GM23338 (cell line): ENCODE data around the gene KIAA1549. TPM values are rescaled to one million over a fixed set of nuclear protein-coding genes. Genes with fewer than 3 reads are reported as not detected.
A peak's percentile ranks its signal among the peaks of the same experiment; 100 is the strongest.

Source experiments
- ATAC-seq: fragments of 200-7000 bp; cut with Tn5 transposase; 3 replicates; pipeline ENCODE4 v1.9.1; 2020
- DNase-seq: peaks from one replicate; pipeline ENCODE4 v3.0.0-alpha.2; 2015; ENCODE audit warnings: low spot score
- H2AFZ ChIP-seq: fragments of 200-600 bp; sonication (generic); 2 replicates; pipeline ENCODE4 v1.8.0; 2016; ENCODE audit warnings: antibody characterized with exemption, mild to moderate bottlenecking, moderate library complexity
- H3F3A ChIP-seq: fragments of 200-600 bp; sonication (generic); replicated peaks from 2 replicates; pipeline ENCODE4 v1.8.0; 2017; ENCODE audit warnings: antibody characterized with exemption, mixed run types, low read depth
- H3K27ac ChIP-seq: fragments of 200-600 bp; sonication (generic); 2 replicates; pipeline ENCODE4 v1.6.1; 2016; ENCODE audit warnings: low read depth
- H3K27me3 ChIP-seq: fragments of 200-600 bp; sonication (generic); 2 replicates; pipeline ENCODE4 v1.8.0; 2016; ENCODE audit warnings: mild to moderate bottlenecking, mixed run types, moderate library complexity; ENCODE audit not compliant: insufficient read depth
- H3K36me3 ChIP-seq: fragments of 200-600 bp; sonication (generic); 2 replicates; pipeline ENCODE4 v1.8.0; 2016; ENCODE audit warnings: mild to moderate bottlenecking; ENCODE audit not compliant: insufficient read depth
- H3K4me1 ChIP-seq: fragments of 200-600 bp; sonication (generic); 2 replicates; pipeline ENCODE4 v1.8.0; 2016; ENCODE audit warnings: mild to moderate bottlenecking, moderate library complexity; ENCODE audit not compliant: insufficient read depth
- H3K4me2 ChIP-seq: fragments of 200-600 bp; sonication (generic); 2 replicates; pipeline ENCODE4 v1.7.1; 2017; ENCODE audit warnings: mixed run types
- H3K4me3 ChIP-seq: fragments of 200-600 bp; sonication (generic); 2 replicates; pipeline ENCODE4 v1.6.1; 2016; ENCODE audit warnings: mixed run types
- H3K79me2 ChIP-seq: fragments of 200-600 bp; sonication (generic); replicated peaks from 2 replicates; pipeline ENCODE4 v1.8.0; 2017; ENCODE audit warnings: mild to moderate bottlenecking; ENCODE audit not compliant: insufficient read depth
- H3K9me2 ChIP-seq: fragments of 200-600 bp; sonication (generic); 2 replicates; pipeline ENCODE4 v1.8.0; 2017; ENCODE audit not compliant: insufficient read depth
- H4K20me1 ChIP-seq: fragments of 200-600 bp; sonication (generic); replicated peaks from 2 replicates; pipeline ENCODE4 v1.8.0; 2017; ENCODE audit warnings: mild to moderate bottlenecking; ENCODE audit not compliant: insufficient read depth
- H3K27ac Mint-ChIP-seq: 2 replicates; pipeline ENCODE4 v1.8.0; 2020; ENCODE audit warnings: inconsistent platforms, mild to moderate bottlenecking, moderate library complexity, mixed read lengths
- H3K27me3 Mint-ChIP-seq: 3 replicates; pipeline ENCODE4 v1.8.0; 2022; ENCODE audit warnings: low read depth, mild to moderate bottlenecking, moderate library complexity, mixed read lengths, inconsistent platforms; ENCODE audit not compliant: insufficient read depth, poor library complexity
- H3K36me3 Mint-ChIP-seq: 3 replicates; pipeline ENCODE4 v1.8.0; 2021; ENCODE audit warnings: low read depth, mild to moderate bottlenecking, inconsistent platforms, moderate library complexity, mixed read lengths
- H3K4me1 Mint-ChIP-seq: 3 replicates; pipeline ENCODE4 v1.8.0; 2020; ENCODE audit warnings: mild to moderate bottlenecking, inconsistent platforms, mixed read lengths
- H3K4me3 Mint-ChIP-seq: 3 replicates; pipeline ENCODE4 v1.8.0; 2021; ENCODE audit warnings: moderate library complexity, mild to moderate bottlenecking, inconsistent platforms, mixed read lengths
- H3K9me3 Mint-ChIP-seq: 3 replicates; pipeline ENCODE4 v1.8.0; 2020; ENCODE audit warnings: moderate library complexity, mild to moderate bottlenecking, inconsistent platforms, mixed read lengths
- EZH2 ChIP-seq: fragments of 200-600 bp; sonication (generic); IDR thresholded peaks from one replicate; pipeline ENCODE4 v1.8.0; 2017; ENCODE audit warnings: antibody characterized with exemption, mild to moderate bottlenecking, low read depth; ENCODE audit not compliant: unreplicated experiment
- ZNF114 ChIP-seq: fragments of 250-450 bp; sonication (Bioruptor Pico); IDR thresholded peaks from 2 replicates; pipeline ENCODE4 v1.5.0; 2020; ENCODE audit warnings: mild to moderate bottlenecking, moderate library complexity
- ZNF462 ChIP-seq: fragments of 250-450 bp; sonication (Bioruptor Pico); IDR thresholded peaks from 2 replicates; pipeline ENCODE4 v1.5.0; 2020; ENCODE audit warnings: mild to moderate bottlenecking, moderate library complexity
- polyA plus RNA-seq: library from polyadenylated mRNA; unstranded; fragments of >200 nt; fragmentation: Nextera tagmentation; extraction: Ambion mirVana; gene quantifications from 2 replicates; pipeline ENCODE4 v1.2.1, GENCODE V29; 2016
- total RNA-seq: library from RNA; depleted of rRNA; stranded (reverse); fragments of >200 nt; shearing (Covaris generic); gene quantifications from 2 replicates; pipeline ENCODE4 v1.2.3, GENCODE V29; 2014

The KIAA1549 gene
- total and polyA plus RNA-seq, 2 experiments from 2014 or later, result 3.6 to 13.5 TPM

GRCh38 chr7:139011373-139011772 is 30.2 kb upstream of the KIAA1549 start:
- no peaks in the 10 kb centered on the region for H3K27me3 ChIP-seq
- H4K20me1 ChIP-seq, result no peaks in the 10 kb centered on the region; the same call in 1 of the 2 replicates
- H3K79me2 ChIP-seq, result no peaks in the 10 kb centered on the region
- H3K4me3 ChIP-seq, result no peak overlapping the region
- H2AFZ ChIP-seq, result 0 out of 2 replicates have a peak overlapping the region, but pooled peaks have one; percentile 21
- no peak overlapping the region for H3K4me3 Mint-ChIP-seq
- H3K9me2 ChIP-seq, result peaks cover 13% of the 10 kb centered on the region; the same call in 1 of the 2 replicates
- H3K4me1 Mint-ChIP-seq, result peaks cover 13% of the 10 kb centered on the region; the same call in 2 of the 3 replicates
- no peak overlapping the region for H3K27ac ChIP-seq
- no peaks in the 10 kb centered on the region for H3K36me3 ChIP-seq
- no peak overlapping the region for H3K27ac Mint-ChIP-seq
- peaks cover 10% of the 10 kb centered on the region; the same call in 2 of the 3 replicates for H3K9me3 Mint-ChIP-seq
- H3F3A ChIP-seq, result no peaks in the 10 kb centered on the region
- DNase-seq (no peak), ATAC-seq (peak; percentile 60)
- no peak for TF ChIP-seq EZH2
- H3K36me3 Mint-ChIP-seq, result 0 out of 3 replicates have a peak, but pooled peaks cover 7% of the 10 kb centered on the region
- peaks cover 1% of the 10 kb centered on the region for H3K27me3 Mint-ChIP-seq
- no peaks in the 10 kb centered on the region; the same call in 1 of the 2 replicates for H3K4me1 ChIP-seq
- H3K4me2 ChIP-seq, result no peak overlapping the region

GRCh38 chr7:139004321-139005090 is 23.3 kb upstream of the KIAA1549 start:
- no peak for ATAC-seq
- H3K27ac ChIP-seq, result no peak overlapping the region

More at GRCh38 chr7:139004321-139005090, 23.3 kb upstream of the KIAA1549 start:
- TF ChIP-seq ZNF462, result no peak
- no peak for TF ChIP-seq ZNF114 (CRISPR knock-in tag)
- no peaks in the 10 kb centered on the region; the same call in 1 of the 2 replicates for H3K36me3 ChIP-seq
- H3K9me2 ChIP-seq, result 0 out of 2 replicates have a peak, but pooled peaks cover 5% of the 10 kb centered on the region
- no peaks in the 10 kb centered on the region; the same call in 1 of the 2 replicates for H3K4me1 ChIP-seq
- no peak overlapping the region for H3K4me2 ChIP-seq
- no peaks in the 10 kb centered on the region for H3K79me2 ChIP-seq
- Mint-ChIP-seq H3K27me3 (no peaks in the 10 kb centered on the region), H3K4me1 (no peaks in the 10 kb centered on the region), H3K9me3 (peaks cover 34% of the 10 kb centered on the region), H3K4me3 (no peak overlapping the region), H3K27ac (no peak overlapping the region), H3K36me3 (peaks cover 10% of the 10 kb centered on the region; the same call in 1 of the 3 replicates)
- H3K4me3 ChIP-seq, result no peak overlapping the region
- H3F3A ChIP-seq, result no peaks in the 10 kb centered on the region
- H3K27me3 ChIP-seq, result no peaks in the 10 kb centered on the region
- no peaks in the 10 kb centered on the region for H4K20me1 ChIP-seq
- DNase-seq, result no peak
- H2AFZ ChIP-seq, result no peak overlapping the region
